MCF 10A (cell line): ENCODE results near the gene LIPN. TPM values are rescaled to one million over a fixed set of nuclear protein-coding genes. Genes with fewer than 3 reads are reported as not detected.

ENCODE experiments used
- BruUV-seq: library from RNA; stranded (reverse); fragments of 400-500 nt; replicated peaks from 2 replicates; lab custom pipeline; 2021; lab: Mats Ljungman, UMichigan
- CTCF ChIA-PET: fragments of 300-600 bp; sonication (Branson Sonifier 250); formaldehyde crosslinking; extraction: SDS; loops from one replicate; lab custom pipeline; 2021; ENCODE audit warnings: antibody characterized with exemption, inconsistent platforms; lab: Yijun Ruan, JAX
- POLR2A ChIA-PET: fragments of 300-600, 350-650 bp; sonication (Branson Sonifier 250); formaldehyde crosslinking; extraction: SDS; loops from one replicate; lab custom pipeline; 2020; ENCODE audit warnings: antibody characterized with exemption, inconsistent platforms; lab: Yijun Ruan, JAX
- DNase-seq: peaks from one replicate; pipeline ENCODE4 v3.0.0-alpha.2; 2018; ENCODE audit not compliant: unreplicated experiment
- H3K27ac Mint-ChIP-seq: one replicate; pipeline ENCODE4 v1.8.0; 2022; ENCODE audit warnings: mild to moderate bottlenecking, low read depth, mixed read lengths; ENCODE audit not compliant: unreplicated experiment
- H3K27me3 Mint-ChIP-seq: one replicate; pipeline ENCODE4 v1.8.0; 2022; ENCODE audit warnings: mixed read lengths; ENCODE audit not compliant: insufficient read depth, unreplicated experiment
- H3K36me3 Mint-ChIP-seq: one replicate; pipeline ENCODE4 v1.8.0; 2022; ENCODE audit warnings: mild to moderate bottlenecking, moderate library complexity, mixed read lengths; ENCODE audit not compliant: insufficient read depth, unreplicated experiment
- H3K4me1 Mint-ChIP-seq: one replicate; pipeline ENCODE4 v1.8.0; 2022; ENCODE audit warnings: mixed read lengths; ENCODE audit not compliant: insufficient read depth, unreplicated experiment
- H3K4me3 Mint-ChIP-seq: one replicate; pipeline ENCODE4 v1.8.0; 2022; ENCODE audit warnings: mild to moderate bottlenecking, moderate library complexity, mixed read lengths; ENCODE audit not compliant: unreplicated experiment
- H3K9me3 Mint-ChIP-seq: one replicate; pipeline ENCODE4 v1.8.0; 2022; ENCODE audit warnings: mixed read lengths; ENCODE audit not compliant: unreplicated experiment
- CTCF ChIP-seq: fragments of 200-600 bp; IDR thresholded peaks from one replicate; pipeline ENCODE4 v1.8.0; 2022; ENCODE audit warnings: antibody characterized with exemption, mild to moderate bottlenecking; ENCODE audit not compliant: unreplicated experiment
- intact Hi-C: fragments of 100-400 bp; cut with micrococcal nuclease; formaldehyde crosslinking; loops from 2 replicates; pipeline ENCODE4 v1.14.1; 2022
- total RNA-seq: library from RNA; stranded (reverse); gene quantifications from 2 replicates; pipeline ENCODE4 v1.2.3, GENCODE V29; 2022

The LIPN gene
- total RNA-seq, 1 experiment from 2014 or later: not detected

DNA sequence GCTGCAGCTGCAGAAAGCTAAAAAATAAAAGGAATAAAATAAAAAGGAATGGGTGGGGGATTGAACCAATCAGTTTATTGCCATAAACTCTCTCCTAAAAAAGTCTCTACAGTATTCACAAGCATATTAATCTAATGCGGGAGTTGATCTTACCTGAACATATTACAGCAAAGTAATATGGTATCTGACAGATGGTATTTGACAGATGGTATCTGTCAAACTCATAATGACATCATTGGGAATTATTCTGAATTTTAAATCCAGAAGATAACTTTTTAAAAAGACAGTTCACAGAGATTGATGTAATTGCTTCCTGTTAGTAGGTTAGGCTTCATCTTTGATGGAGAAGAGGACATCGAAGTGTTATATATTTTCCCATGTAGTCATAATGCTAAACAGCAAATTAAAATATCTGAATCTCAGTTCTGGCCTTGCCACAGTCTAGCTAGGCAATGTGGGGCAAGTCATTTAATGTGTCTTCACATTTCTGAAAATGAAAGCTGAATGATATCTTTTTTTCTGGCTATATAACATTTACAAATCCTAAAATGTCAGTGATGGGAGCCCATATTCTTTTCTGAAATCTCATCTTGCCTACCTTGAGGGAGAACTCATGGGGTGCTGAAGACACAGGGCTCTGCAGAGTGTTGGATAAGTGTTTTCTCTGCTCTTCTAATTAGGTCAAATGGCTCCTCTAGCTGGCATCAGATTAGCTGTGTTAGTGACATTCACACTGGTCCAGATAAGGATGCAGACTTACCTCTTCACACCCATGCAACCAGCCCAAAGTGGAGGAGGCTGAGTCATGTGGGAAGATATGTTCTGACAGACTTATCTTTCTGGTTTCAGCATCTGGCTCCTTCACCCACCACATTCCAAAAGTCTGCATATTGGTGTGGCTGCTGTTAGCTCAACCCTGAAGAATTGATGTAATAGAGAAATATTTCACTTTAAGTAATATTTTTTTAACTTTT is 40.6 kb downstream of the LIPN start:
- Mint-ChIP-seq H3K36me3 (no peaks in the 10 kb centered on the region), H3K4me3 (no peak overlapping the region), H3K27me3 (no peaks in the 10 kb centered on the region), H3K9me3 (no peaks in the 10 kb centered on the region), H3K4me1 (no peaks in the 10 kb centered on the region), H3K27ac (no peak overlapping the region)
- POLR2A ChIA-PET: no interaction called here
- CTCF ChIA-PET: interaction anchor here (0.6 to 1.4 kb wide), 7 partner anchors 8 to 237 kb away, joined by 3 to 4 read pairs (median 3); partner anchors contain the start of gene ANKRD22
- no peak for TF ChIP-seq CTCF
- DNase-seq: no peak
- intact Hi-C loops: no loop called here
- no TSS peak for BruUV-seq

- CTCF ChIA-PET: interaction anchor here (1.5 to 1.8 kb wide), 2 partner anchors 8 to 109 kb away, joined by 3 to 6 read pairs; no protein-coding TSS in a partner anchor
- Mint-ChIP-seq H3K27me3 (no peaks in the 10 kb centered on the region), H3K4me1 (no peaks in the 10 kb centered on the region), H3K4me3 (no peak within 1 kb of the TSS), H3K9me3 (no peaks in the 10 kb centered on the region), H3K36me3 (no peaks in the 10 kb centered on the region), H3K27ac (no peak within 1 kb of the TSS)
- BruUV-seq: no TSS peak
- POLR2A ChIA-PET: interaction anchor here (0.9 kb wide), 1 partner anchor 9 kb away, joined by 5 read pairs; no protein-coding TSS in a partner anchor
- TF ChIP-seq CTCF: no peak
- no peak for DNase-seq
- intact Hi-C loops: no loop called here
These were observed 42.9 kb downstream of the LIPN start, which contains the start of gene LIPM for GRCh38 chr10:88802523-88803285. TSS of gene LIPM (plus strand) at chr10:88802730. CDS start at chr10:88802897, 167 bp downstream.

DNA sequence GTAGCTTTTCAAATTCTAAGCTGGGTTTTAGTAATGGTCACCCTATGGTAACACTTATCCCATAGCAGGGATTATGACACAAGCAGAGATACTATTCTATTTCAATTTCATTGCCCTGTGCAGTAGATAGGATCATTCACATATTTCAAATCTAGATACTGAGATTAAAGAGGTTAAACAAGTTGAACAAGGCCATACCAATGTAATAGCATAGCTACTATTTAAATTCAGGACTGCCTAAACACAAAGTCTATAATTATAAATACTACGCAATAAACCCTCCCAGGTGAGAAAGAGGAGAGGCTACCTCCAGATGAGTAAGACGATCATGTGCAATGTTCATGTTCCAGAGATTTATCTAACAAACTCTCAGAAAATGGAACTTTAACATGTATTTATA is 43.8 kb downstream of the LIPN start:
- no peaks in the 10 kb centered on the region for H3K9me3 Mint-ChIP-seq

More for the DNA sequence above, 43.8 kb downstream of the LIPN start:
- intact Hi-C loops: no loop called here
- no TSS peak for BruUV-seq
- TF ChIP-seq CTCF: no peak
- Mint-ChIP-seq H3K4me1 (no peaks in the 10 kb centered on the region), H3K27ac (no peak overlapping the region), H3K36me3 (no peaks in the 10 kb centered on the region), H3K4me3 (no peak overlapping the region), H3K27me3 (no peaks in the 10 kb centered on the region)
- no peak for DNase-seq
- ChIA-PET CTCF (interaction anchor here (0.5 to 1.5 kb wide), 3 partner anchors 12 to 110 kb away, joined by 3 read pairs; no protein-coding TSS in a partner anchor), POLR2A (interaction anchor here (0.6 kb wide), 1 partner anchor 127 kb away, joined by 3 read pairs; no protein-coding TSS in a partner anchor)
